Neural cell (in vitro differentiated cells): Measurements from ENCODE around the gene RNF157.

ENCODE experiments used
- CTCF ChIP-seq: fragments of 450-650 bp; IDR thresholded peaks from 2 replicates; pipeline ENCODE4 v1.5.1; 2014; ENCODE audit warnings: antibody characterized with exemption, mild to moderate bottlenecking, moderate library complexity; ENCODE audit not compliant: poor library complexity, severe bottlenecking
- EP300 ChIP-seq: fragments of 450-650 bp; conservative IDR thresholded peaks from 2 replicates; pipeline ENCODE4 v1.6.1; 2014; ENCODE audit warnings: antibody characterized with exemption, mild to moderate bottlenecking, moderate library complexity; ENCODE audit not compliant: poor library complexity, severe bottlenecking
- EZH2 ChIP-seq: fragments of 200-600, 300-800 bp; shearing (Covaris generic), sonication (generic); IDR thresholded peaks from 2 replicates; pipeline ENCODE4 v1.6.1; 2014; ENCODE audit warnings: antibody characterized with exemption, low read length, borderline replicate concordance, mild to moderate bottlenecking; ENCODE audit not compliant: insufficient read depth, poor library complexity, severe bottlenecking
- MXI1 ChIP-seq: fragments of 450-650 bp; conservative IDR thresholded peaks from 2 replicates; pipeline ENCODE4 v1.6.1; 2014; ENCODE audit warnings: antibody characterized with exemption, mild to moderate bottlenecking; ENCODE audit not compliant: poor library complexity, severe bottlenecking
- POLR2AphosphoS5 ChIP-seq: IDR thresholded peaks from 2 replicates; pipeline ENCODE4 v1.6.1; 2012
- RAD21 ChIP-seq: fragments of 450-650 bp; conservative IDR thresholded peaks from 2 replicates; pipeline ENCODE4 v1.6.1; 2014; ENCODE audit warnings: antibody characterized with exemption, mild to moderate bottlenecking, moderate library complexity
- REST ChIP-seq: IDR thresholded peaks from 2 replicates; pipeline ENCODE4 v1.6.1; 2012; ENCODE audit warnings: borderline replicate concordance
- SMC3 ChIP-seq: fragments of 450-650 bp; conservative IDR thresholded peaks from 2 replicates; pipeline ENCODE4 v1.6.1; 2014; ENCODE audit warnings: antibody characterized with exemption, mild to moderate bottlenecking, moderate library complexity; ENCODE audit not compliant: poor library complexity
- TAF1 ChIP-seq: IDR thresholded peaks from 2 replicates; pipeline ENCODE4 v1.6.1; 2012; ENCODE audit warnings: low read depth

DNA sequence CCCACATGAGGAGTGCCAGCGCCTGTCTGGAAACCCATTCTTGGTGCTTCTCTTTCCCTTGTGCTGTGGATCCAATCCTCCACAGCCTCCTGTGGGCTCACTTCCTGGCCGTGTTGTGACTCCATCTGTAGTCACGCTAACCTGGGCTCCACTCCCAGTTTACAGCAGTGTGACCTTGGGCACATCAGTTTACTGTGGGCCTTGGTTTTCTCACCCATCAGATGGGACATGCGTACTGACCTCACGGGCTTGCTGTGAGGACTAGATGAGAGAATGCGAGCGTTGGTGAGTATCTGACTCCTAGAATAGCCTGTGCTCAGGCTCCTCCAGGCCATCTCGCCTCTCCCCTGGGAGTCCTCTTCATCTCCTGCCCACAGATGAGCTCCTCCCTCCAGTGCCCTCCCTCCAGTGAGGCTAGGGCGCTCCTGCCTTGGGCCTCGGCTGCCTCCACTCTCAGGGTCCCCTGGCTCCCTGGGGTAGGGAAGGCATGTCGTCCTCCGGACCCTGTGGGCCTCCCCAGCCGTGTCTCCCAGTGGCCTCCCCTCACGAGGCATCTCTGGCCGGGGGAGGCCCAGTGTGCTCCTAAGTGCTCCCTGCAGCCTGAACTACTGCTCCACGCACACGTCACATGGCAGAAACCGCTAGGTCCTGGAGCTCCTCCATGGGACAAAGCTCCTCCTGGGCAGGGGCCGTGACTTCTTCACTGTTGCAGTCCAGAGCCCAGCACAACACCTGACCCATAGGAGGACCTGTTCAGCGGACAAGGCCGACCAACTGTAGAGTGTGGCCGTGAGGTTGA lies 94.0 kb downstream of the RNF157 start:
- TF ChIP-seq CTCF (no peak), EZH2 (no peak), EP300 (no peak), MXI1 (no peak), REST (no peak), POLR2AphosphoS5 (no peak), TAF1 (no peak), RAD21 (no peak), SMC3 (no peak)
